ENCODE results near the gene SND1.

GRCh38 chr7:128008744-128009143 is 356.8 kb downstream of the SND1 start:
- TF ChIP-seq JUN (IDR thresholded peaks at IDR 0.05; ENCODE audit: borderline replicate concordance, insufficient read depth, insufficient read length, low read depth), result no peak
- no peak for TF ChIP-seq MAX (IDR thresholded peaks at IDR 0.05; ENCODE audit: insufficient read depth, insufficient read length)
- TF ChIP-seq POLR2AphosphoS5 (IDR thresholded peaks at IDR 0.05; ENCODE audit: insufficient read depth, low read depth, low read length), result no peak
- no peak for TF ChIP-seq EZH2 (IDR thresholded peaks at IDR 0.05; ENCODE audit: borderline replicate concordance, low read depth, low read length, severe bottlenecking)
- TF ChIP-seq CTCF (IDR thresholded peaks at IDR 0.05; ENCODE audit: extremely low read depth in 1 of 2, insufficient read depth in 1 of 2, low read depth in 1 of 2, low read length in 2 of 2), result no peak
- TF ChIP-seq GATA2 (IDR thresholded peaks at IDR 0.05; ENCODE audit: insufficient read depth, insufficient read length, low read depth, low read length), result no peak
- TF ChIP-seq POLR2A (IDR thresholded peaks at IDR 0.05; ENCODE audit: low read depth, low read length), result no peak
- TF ChIP-seq MYC (IDR thresholded peaks at IDR 0.05; ENCODE audit: low read depth, low read length), result no peak
- TF ChIP-seq FOS (IDR thresholded peaks at IDR 0.05; ENCODE audit: borderline replicate concordance, insufficient read depth, low read length), result no peak

Measured in endothelial cell of umbilical vein (primary cell).